ENCODE data around the gene BRME1. TPM values are rescaled to one million over a fixed set of nuclear protein-coding genes. Genes with fewer than 3 reads are reported as not detected.

Gene BRME1
- total RNA-seq, 2 donors from 2014 or later = 4.8 to 12.5 TPM

- Mint-ChIP-seq H3K4me3 (peak overlapping the region; percentile 87), H3K4me1 (peaks cover 9% of the 10 kb centered on the region), H3K27me3 (no peaks in the 10 kb centered on the region), H3K9me3 (no peaks in the 10 kb centered on the region), H3K36me3 (ENCODE audit: low read depth) (peaks cover 76% of the 10 kb centered on the region), H3K27ac (peak overlapping the region; percentile 83)
- ATAC-seq (replicated peaks) = peak; percentile 91
Observed at GRCh38 chr19:13833330-13834243, 72.3 kb downstream of the BRME1 start.

Other genes with a start within 250 kb of the BRME1 start
- gene MRI1, start 141.6 kb downstream of the BRME1 start, total RNA-seq = 10 to 100 TPM; 45.3 to 53.7 TPM
- 100 to 1,000 TPM in 1 of 2 donors, 10 to 100 TPM in 1; 76.7 to 127 TPM for gene C19orf53, start 131.7 kb downstream of the BRME1 start, total RNA-seq
- 10 to 100 TPM in 1 of 2 donors, 1 to 10 TPM in 1; 5.4 to 10.6 TPM for gene ZSWIM4, start 110.7 kb downstream of the BRME1 start, total RNA-seq
- 1 to 10 TPM; 1.2 to 3.6 TPM for gene NANOS3, start 29.0 kb downstream of the BRME1 start, total RNA-seq
- gene CC2D1A, start 84 bp upstream of the BRME1 start, total RNA-seq = 10 to 100 TPM; 34.6 to 35.4 TPM
- 1 to 10 TPM in 1 of 2 donors, under 1 TPM in 1; 0.90 to 1.0 TPM for gene PODNL1, start 32.3 kb upstream of the BRME1 start, total RNA-seq
- gene DCAF15, start 46.4 kb upstream of the BRME1 start, total RNA-seq = 10 to 100 TPM; 60.9 to 67.7 TPM
- 10 to 100 TPM; 12.6 to 12.9 TPM for gene RFX1, start 100.2 kb upstream of the BRME1 start, total RNA-seq
- gene RLN3, start 122.0 kb upstream of the BRME1 start, total RNA-seq = not detected
- gene IL27RA, start 125.6 kb upstream of the BRME1 start, total RNA-seq = 10 to 100 TPM; 52.1 to 53.9 TPM
- gene PALM3, start 156.0 kb upstream of the BRME1 start, total RNA-seq = not detected
- gene MISP3, start 166.7 kb upstream of the BRME1 start, total RNA-seq = 1 to 10 TPM; 1.5 to 4.1 TPM
- gene C19orf67, start 179.7 kb upstream of the BRME1 start, total RNA-seq = under 1 TPM in 1 of 2 donors, not detected in 1; 0.42 TPM
- gene SAMD1, start 184.6 kb upstream of the BRME1 start, total RNA-seq = 10 to 100 TPM; 62.1 to 77.5 TPM
- 10 to 100 TPM; 43.1 to 69.5 TPM for gene PRKACA, start 211.6 kb upstream of the BRME1 start, total RNA-seq
- gene ASF1B, start 230.5 kb upstream of the BRME1 start, total RNA-seq = 10 to 100 TPM; 62.6 to 73.7 TPM

All from activated T-helper 17 cell treated with anti-CD3 and anti-CD28 coated beads, Interleukin-2, amount 50 U/mL, for 72 hours (primary cell).